Measurements from ENCODE around the gene NCAN.
"Not testable (repeated sequence)": the region's sequence is repeated elsewhere in the genome, so short reads cannot be mapped to it uniquely, and the experiment has no call there.

NCAN gene

DNA sequence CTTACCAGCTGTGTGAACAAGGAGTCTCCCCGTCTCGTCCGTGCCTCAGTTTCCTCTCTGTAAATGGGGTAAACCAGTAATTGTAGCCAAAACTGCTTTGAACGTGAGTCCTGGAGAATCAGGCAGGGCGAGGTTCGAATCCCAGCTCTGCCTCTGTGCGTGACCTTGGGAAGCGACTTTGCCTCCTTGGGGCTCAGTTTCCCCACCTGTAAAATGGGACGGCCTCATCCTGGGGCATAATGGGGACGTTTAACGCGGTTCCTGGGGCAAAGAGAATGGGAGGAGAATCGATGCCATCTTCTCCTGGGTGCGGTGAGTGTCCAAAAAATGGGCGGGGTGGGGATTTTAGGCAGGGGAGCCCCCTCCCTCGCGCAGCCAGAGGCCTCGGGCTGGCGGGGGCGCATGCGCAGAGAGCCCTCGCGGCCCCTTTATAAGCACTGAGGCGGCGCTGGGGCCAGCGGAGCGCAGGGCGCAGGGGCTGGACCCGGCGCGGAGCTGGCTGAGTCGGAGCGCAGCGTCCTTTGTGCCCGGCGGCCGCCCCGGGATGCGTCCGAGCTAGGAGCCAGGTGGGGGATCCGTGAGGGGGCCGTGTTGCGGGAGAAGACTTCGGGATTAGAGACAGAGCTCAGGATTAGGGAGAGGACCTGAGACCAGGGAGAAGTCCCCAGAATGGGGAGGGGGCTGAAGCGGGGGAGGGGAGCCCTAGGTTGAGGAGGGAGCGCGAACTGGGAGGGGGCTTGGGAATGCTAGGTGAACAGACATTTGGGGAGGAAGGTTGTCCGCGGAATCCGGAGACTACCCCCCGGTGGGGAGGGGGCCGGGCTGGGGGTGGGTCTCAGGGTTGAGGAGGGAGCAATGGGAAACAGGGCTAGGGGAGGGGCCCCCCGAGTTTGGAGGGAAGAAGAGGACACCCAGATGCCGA lies at the start of gene NCAN:
NCAN (plus strand) TSS at position 460 of the 922 bp plus-strand sequence. CDS start 4,996 bp downstream, outside the sequence.
- DNase-seq (ENCODE audit: low read depth), result no peak

DNA sequence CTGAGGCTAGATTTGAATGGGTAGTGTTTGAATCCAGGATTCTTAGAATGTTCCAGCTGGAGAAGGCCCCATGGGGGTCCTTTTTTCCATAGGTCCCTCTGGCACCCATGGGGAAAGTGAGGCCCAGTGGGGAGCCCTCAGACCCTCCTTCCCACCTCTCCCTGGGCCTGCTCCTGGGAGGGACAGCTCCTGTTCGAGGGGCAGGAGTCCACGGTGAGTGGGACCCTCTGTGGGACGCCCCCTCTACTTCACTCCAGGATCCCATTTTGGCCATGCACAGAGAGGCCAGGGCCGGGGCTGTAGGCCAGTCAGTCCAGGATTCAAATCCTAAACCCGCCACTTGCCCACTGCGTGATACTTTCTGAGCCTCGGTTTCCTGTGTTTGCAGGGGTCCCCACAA lies 49.3 kb upstream of the NCAN start:
- no peak for DNase-seq (ENCODE audit: low read depth)

DNA sequence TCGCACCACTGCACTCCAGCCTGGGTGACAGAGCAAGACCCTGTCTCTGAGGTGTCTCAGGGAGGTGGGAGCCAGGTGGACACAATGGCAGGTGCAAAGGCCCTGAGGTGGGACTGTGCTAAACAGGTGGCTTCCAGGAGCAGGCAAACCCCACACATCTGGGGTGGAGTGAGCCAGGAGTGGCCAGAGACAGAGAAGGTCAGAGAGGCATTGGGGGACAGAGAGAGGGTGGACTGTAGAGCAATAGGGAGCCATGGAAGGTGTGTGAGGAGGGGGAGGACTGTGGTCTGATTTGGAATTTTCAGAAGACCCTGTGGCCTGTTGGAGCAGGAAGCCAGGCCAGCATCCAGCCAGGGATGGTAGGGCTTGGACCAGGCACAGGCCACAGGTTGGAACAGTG lies 46.4 kb upstream of the NCAN start:
- no peak for DNase-seq (ENCODE audit: low read depth)

DNA sequence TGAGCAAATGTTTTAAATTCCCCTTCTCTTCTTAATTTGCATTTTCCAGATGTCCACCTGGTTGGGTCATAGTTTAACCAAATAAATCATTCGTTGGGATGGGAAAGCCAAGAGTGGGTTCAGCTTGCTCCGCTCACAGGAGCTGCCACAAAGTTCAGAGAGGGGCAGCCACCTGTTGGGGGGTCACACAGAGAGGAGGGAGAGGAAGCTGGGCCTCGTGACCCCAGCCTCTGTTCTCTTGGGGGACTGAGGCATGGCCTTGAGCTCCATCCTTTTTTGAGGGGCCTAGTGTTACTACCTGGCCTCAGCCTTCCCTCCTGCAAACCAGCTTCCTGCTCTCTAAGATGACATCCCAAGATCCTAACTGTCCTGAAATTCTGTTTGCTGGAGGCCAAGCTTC lies 44.1 kb upstream of the NCAN start:
- DNase-seq (ENCODE audit: low read depth), result no peak

GRCh38 chr19:19169236-19170052 lies 42.3 kb upstream of the NCAN start:
- DNase-seq (ENCODE audit: low read depth), result no peak

GRCh38 chr19:19170053-19170872 lies 41.5 kb upstream of the NCAN start, which contains the start of gene MEF2B:
Gene MEF2B, minus strand, starts transcription at chr19:19170263. Its CDS starts 19,528 bp downstream, at chr19:19150735.
- peak; percentile 64 for DNase-seq (ENCODE audit: low read depth)

- DNase-seq (ENCODE audit: low read depth), result no peak
These were observed 40.7 kb upstream of the NCAN start for GRCh38 chr19:19170873-19171672.

DNA sequence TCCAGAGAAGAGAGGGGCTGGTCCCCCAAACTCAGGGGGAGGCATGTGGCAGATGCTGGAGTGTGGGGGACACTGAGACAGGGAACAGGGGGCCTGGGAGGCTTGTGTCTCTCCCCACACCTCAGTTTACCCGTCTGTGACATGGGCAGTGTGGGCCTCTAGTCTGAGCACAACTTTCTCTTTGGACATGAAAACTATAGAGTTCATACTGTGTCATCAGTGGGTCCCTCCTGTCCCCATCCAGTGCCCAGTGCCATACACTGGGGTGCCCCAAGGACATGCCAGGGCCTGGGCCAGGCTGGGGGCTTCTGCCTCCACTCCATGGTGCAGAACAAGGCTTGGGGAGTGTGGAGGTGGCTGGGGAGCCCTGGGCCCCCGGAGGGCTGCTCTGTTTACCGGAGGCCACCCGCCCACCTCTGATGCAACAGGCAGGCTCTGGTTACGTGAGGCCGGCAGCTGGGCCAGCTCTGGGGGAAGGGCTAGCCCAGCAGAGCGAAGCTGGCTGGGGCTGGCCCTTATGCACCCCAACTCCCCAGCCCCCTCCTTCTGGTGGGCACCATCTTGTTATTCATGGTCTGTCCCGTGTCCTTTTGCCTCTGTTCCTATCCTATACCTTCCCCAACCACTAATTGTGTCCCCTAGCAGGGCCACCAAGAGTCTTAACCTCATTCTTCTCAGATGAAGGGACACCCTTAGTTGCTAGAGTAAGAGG lies 39.8 kb upstream of the NCAN start:
- no peak for DNase-seq (ENCODE audit: low read depth)

GRCh38 chr19:19173243-19173642 lies 38.5 kb upstream of the NCAN start:
- not testable (repeated sequence) for DNase-seq (ENCODE audit: low read depth)

GRCh38 chr19:19176950-19177349 lies 34.8 kb upstream of the NCAN start:
- DNase-seq (ENCODE audit: low read depth), result no peak

DNA sequence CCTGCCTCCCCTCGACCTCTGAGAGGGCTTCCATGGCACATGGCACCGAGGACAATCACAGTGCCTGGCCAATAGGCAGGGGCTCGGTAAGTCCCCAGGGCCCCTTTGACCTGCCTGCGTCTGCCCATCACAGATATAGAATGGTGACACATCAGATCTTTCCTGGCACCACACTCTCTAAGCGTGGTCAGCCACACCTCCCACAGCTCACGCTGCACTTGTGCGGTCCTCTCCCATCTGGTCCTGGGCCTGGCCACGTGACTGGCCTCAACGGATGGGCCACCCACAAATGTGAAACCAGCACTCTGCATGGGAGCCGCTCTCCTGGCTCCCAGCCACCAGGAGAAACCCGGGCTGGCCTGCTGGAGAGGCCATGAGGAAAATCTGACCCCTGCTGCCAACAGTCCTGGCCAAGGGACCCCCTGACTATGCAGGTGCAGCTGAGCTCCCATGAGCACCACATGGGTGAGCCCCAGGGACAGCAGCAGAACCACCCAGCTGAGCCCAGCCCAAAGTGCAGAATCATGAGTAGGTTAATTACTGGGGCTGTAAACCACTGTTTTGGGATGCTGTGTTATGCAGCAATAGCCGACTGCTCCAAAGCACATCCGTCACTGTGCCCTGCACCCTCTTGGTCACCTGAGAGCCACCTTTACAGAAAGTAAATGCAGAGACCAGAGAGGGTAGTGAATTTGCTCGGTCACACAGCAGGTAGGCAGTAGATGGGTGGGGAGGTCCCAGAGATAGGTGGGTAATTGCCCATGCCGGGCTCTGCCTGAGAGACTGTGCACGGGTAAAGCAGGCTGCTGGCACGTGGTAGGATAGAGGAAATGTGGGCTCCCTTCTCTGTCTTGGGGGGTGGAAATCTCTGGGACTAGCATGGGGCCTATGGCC lies 32.0 kb upstream of the NCAN start:
- no peak for DNase-seq (ENCODE audit: low read depth)

DNA sequence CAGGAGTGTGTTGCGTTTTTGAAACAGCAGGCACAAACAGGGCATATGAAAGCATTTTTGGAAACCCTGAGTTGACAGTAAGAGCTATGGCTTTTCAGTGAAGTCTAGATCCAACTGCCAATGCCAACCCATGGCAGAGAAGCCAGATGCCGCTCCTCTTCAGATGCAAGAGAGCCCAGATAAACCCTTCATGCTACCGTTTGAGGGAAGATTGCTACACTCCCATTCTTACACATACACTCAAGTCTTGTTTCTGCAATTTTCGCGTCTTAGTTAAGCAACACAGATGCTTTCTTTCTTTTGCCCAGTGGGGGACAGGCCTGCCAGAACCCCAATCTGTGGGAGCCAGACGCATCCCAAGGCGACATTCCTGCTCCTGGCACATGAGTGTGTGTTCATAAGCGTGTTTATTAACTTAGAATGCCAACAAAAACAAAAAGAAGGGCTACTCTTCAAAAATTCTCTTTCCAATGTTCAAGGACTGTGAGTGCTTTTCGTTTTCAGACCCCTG lies 30.2 kb upstream of the NCAN start:
- DNase-seq (ENCODE audit: low read depth), result no peak

- peak; percentile 49 for DNase-seq (ENCODE audit: low read depth)
These were observed 25.7 kb upstream of the NCAN start for GRCh38 chr19:19185853-19186740.

DNA sequence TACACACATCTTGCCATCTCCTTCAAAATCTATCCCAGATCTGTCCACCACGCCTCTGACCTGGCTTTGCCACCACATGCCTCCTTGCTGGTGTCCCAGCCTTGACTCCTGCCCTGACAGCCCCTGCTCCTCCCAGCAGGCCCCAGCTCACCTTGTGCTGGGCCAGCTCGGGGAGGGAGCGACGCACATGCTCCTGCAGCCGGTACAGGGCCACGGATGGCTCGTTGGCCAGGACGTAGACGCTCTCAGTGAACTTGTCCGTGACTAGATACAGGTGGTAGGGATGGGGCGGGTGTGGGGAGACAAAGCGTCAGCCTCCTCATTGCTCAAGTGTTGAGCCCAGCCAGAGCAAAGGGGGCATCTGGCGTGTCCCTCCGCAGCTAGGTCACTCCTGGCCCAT lies 25.0 kb upstream of the NCAN start:
- no peak for DNase-seq (ENCODE audit: low read depth)

DNA sequence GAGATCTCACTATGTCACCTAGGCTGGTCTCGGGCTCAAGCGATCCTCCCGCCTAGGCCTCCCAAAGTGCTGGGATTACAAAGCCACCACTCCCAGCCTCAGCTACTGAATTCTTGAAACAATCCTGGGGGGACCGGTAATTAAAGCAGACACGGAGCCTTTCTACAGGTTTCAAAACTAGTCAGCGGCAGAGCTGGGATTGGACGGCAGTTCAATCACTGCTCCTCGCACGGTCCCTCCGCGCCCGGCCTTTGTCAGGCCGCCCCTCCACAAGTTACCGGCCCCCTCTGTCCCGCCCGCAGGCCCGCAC lies 20.0 kb upstream of the NCAN start:
- no peak for DNase-seq (ENCODE audit: low read depth)

DNA sequence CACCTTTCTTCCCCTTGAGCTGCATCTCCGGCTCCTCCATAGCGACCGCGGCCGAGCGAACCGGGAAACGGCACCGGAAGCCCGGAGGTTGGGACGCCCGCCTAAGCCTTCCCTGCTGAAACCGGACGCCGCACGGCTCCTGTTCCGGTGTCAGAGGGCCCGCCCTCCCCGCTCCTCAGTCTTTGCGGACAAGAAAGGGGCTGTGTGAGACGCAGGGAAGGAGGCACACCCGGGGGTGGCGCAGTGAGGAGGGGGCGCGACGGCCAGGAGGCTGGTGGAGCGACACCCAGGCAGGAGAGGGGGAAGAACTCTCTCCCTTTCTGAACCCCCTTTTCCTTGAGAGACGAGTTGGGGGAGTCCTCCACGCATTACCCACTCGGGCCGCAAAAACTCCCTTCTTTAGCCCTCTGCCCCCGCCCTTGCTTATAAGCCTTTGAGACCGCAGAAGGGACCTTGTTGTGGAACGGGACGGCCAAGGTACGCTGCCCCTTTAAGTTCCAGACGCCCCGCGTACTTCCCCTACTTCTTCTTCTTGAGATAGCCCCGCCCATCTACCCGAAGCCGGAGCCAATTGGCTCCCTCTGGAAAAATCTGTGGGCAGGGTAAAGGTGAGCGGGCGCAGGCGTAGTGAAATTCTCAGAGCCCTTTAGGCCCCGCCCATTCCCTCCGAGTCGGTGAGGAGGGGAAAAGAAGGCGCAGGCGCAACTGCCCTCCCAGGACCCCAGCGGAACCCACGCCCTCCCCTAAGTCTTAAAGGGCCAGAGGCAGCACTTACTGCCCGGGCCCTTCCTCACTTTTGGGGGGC lies 19.5 kb upstream of the NCAN start, which contains the start of the genes BORCS8 and RFXANK:
BORCS8 (minus strand) TSS at position 75 of the 805 bp plus-strand sequence; CDS start at position 40, 35 bp downstream.
RFXANK (plus strand) TSS at position 181 of the 805 bp plus-strand sequence. CDS start 1,689 bp downstream, outside the sequence.
- DNase-seq (ENCODE audit: low read depth), result peak; percentile 97

GRCh38 chr19:19192910-19193423 lies 18.8 kb upstream of the NCAN start:
- no peak for DNase-seq (ENCODE audit: low read depth)
